ENCODE measurements around the gene MYO1H.

- TF ChIP-seq EZH2 (IDR thresholded peaks at IDR 0.05): no peak
- no peak for TF ChIP-seq POLR2AphosphoS5 (IDR thresholded peaks at IDR 0.05; ENCODE audit: borderline replicate concordance, low read depth, low read length)
Measured at GRCh38 chr12:109488051-109488665, 140.5 kb downstream of the MYO1H start.

Data from SK-N-MC (cell line).